GM12801 (cell line): ENCODE measurements around the gene WDR62.

Source experiments
- CTCF ChIP-seq: IDR thresholded peaks from one replicate; pipeline ENCODE4 v1.5.1; 2011; ENCODE audit warnings: control low read depth; ENCODE audit not compliant: insufficient read length; ENCODE audit errors: extremely low read depth

The WDR62 gene

GRCh38 chr19:36013280-36014011 lies 41.3 kb upstream of the WDR62 start:
- TF ChIP-seq CTCF: no peak

- TF ChIP-seq CTCF: no peak
Measured at GRCh38 chr19:36014012-36014924, 40.4 kb upstream of the WDR62 start, which contains the start of gene ALKBH6. ALKBH6 (minus strand) TSS chr19:36014213; CDS start chr19:36013397, 816 bp downstream.

- TF ChIP-seq CTCF: no peak
Measured at GRCh38 chr19:36019061-36019670, 35.5 kb upstream of the WDR62 start.

- TF ChIP-seq CTCF: no peak
Measured at GRCh38 chr19:36023432-36023831, 31.3 kb upstream of the WDR62 start.

GRCh38 chr19:36025541-36025940 lies 29.2 kb upstream of the WDR62 start:
- no peak for TF ChIP-seq CTCF

- TF ChIP-seq CTCF: no peak
Measured at GRCh38 chr19:36026091-36026876, 28.4 kb upstream of the WDR62 start.
